ENCODE data around the gene ENTPD2.
A peak's percentile ranks its signal among the peaks of the same experiment; 100 is the strongest.
"Not testable (repeated sequence)": the region's sequence is repeated elsewhere in the genome, so short reads cannot be mapped to it uniquely, and the experiment has no call there.

ENTPD2 gene

DNA sequence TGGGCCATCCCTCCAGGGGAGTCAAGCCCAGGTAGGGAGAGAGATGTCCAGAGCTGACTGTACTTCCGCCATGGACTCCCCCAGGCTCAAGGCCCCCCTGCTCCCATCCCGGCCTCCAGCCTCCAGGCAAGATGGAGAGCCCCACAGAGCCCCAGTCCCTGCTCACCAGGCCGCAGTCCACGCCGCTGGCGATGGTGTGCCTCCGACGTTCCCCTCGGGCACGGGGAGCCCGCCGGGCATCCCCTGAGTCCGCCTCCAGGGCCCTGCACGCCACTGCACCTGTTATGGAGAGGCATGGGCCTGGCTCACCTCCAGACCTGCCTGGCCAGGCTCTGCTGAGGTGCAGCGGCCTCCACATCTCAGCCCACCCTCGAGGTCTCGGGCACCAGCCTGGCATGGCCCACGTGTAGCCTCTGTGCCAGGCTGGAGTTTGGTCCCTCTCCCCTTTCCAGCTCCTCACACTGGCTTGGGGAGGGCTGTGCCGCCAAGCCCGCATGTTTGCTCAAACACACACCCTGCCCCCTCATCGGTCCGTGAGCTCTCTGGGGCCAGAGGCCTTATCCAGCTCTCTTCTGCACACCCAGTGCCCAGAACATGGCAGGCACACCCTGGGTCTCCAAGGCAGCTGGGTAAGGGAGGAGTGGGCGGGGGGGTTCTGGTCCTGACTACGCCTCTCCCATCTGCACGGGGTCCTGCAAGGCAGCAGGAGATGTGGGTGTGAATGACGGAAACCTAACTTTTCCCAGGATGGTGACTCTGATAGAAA, 12.4 kb upstream of the ENTPD2 start:
- TF ChIP-seq, protein P1, sequence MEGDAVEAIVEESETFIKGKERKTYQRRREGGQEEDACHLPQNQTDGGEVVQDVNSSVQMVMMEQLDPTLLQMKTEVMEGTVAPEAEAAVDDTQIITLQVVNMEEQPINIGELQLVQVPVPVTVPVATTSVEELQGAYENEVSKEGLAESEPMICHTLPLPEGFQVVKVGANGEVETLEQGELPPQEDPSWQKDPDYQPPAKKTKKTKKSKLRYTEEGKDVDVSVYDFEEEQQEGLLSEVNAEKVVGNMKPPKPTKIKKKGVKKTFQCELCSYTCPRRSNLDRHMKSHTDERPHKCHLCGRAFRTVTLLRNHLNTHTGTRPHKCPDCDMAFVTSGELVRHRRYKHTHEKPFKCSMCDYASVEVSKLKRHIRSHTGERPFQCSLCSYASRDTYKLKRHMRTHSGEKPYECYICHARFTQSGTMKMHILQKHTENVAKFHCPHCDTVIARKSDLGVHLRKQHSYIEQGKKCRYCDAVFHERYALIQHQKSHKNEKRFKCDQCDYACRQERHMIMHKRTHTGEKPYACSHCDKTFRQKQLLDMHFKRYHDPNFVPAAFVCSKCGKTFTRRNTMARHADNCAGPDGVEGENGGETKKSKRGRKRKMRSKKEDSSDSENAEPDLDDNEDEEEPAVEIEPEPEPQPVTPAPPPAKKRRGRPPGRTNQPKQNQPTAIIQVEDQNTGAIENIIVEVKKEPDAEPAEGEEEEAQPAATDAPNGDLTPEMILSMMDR (conservative IDR thresholded peaks at IDR 0.05), result no peak

GRCh38 chr9:137065336-137065967, 11.6 kb upstream of the ENTPD2 start:
- H3K27ac ChIP-seq, result peak overlapping the region; percentile 96; the same call in 1 of the 2 replicates
- TF ChIP-seq, protein P1 (conservative IDR thresholded peaks at IDR 0.05), result no peak

More for the DNA sequence above, 12.4 kb upstream of the ENTPD2 start:
- H3K27ac ChIP-seq, result peak overlapping the region; percentile 96

GRCh38 chr9:137064880-137065164, 11.0 kb upstream of the ENTPD2 start:
- no peak overlapping the region for H3K27ac ChIP-seq
- TF ChIP-seq, protein P1 (conservative IDR thresholded peaks at IDR 0.05), result no peak

GRCh38 chr9:137064027-137064879, 10.4 kb upstream of the ENTPD2 start:
- TF ChIP-seq, protein P1 (conservative IDR thresholded peaks at IDR 0.05), result peak; percentile 98
- H3K27ac ChIP-seq, result peak overlapping the region; percentile 14; the same call in 1 of the 2 replicates

DNA sequence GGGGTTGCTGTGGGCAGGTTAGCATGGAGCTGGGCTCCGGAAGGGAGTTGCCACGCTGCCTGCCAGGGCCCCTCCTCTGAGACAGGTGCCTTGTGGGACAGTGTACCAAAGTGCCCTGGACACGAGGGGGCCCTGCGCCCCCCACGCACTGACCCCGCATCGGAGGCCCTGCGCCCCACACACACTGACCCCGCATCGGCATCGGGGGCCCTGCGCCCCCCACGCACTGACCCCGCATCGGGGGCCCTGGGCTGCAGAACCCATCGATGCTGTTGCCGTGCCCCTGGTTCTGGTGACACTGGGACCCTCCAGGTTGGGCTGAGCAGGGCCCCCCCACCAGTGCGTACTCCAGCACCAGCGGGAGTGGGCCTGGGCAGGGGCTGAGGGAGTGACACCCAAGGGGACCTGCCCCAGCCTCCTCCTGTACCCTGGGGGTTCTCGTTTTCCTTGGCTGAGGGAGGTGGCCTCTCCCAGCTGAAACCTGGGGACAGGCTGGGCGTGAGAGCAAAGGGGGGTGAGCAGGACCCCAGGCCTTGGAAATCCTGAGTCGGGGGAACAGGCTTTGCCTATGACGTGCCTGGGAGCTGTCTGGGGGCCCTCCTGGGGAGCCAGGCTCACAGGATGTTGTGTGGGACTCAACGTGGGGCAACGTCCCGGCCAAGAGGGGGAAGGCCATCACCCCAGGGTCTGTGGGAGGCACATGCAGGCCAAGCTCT, 9.6 kb upstream of the ENTPD2 start:
- peak overlapping the region; percentile 14; the same call in 1 of the 2 replicates for H3K27ac ChIP-seq
- TF ChIP-seq, protein P1 (conservative IDR thresholded peaks at IDR 0.05), result no peak

DNA sequence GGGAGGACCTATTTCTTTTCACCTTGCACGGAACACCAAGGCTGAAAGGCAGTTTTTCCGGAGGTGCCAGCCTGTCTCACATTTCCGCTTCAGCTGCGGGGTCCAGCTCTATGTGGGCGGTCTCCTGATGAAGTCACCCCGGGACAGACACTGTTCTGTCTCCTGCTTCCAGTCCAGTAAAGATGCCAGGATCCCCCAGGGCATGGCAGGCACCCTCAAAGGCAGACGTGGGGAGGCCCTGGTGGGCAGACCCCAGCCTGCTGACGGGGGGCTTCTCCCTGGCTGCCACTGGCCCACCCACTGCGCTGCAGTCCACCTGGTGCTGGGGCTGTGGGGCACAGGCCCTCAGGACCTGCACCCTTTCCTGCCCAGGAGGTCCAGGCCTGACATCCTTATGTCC, 8.9 kb upstream of the ENTPD2 start:
- not testable (repeated sequence) for H3K27ac ChIP-seq

- TF ChIP-seq, protein P1 (conservative IDR thresholded peaks at IDR 0.05), result no peak
- no peak overlapping the region for H3K27ac ChIP-seq
These were observed 8.5 kb upstream of the ENTPD2 start for GRCh38 chr9:137062384-137062783.
